Measurements from ENCODE around the gene NTF3.

Gene NTF3

DNA sequence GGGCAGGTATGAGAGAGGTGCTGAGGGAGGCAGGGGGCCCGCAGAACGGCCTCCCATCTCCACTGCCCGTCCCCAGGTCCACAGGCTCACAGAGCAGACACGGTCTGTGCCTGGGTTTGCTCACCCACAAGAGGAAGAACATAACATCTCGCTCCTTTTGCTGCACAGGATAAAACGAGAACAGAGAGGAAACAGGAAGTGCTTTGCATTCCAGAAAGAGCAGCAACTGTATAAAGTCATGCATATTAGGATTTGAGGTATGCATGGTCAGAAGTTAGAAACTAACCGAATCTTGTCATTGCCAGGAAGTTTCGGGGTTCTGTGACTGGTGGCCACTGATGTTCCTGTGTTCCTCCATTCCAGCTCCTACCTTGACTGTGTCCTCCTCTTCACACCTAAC, 25.0 kb downstream of the NTF3 start:
- no peak for DNase-seq (ENCODE audit: low read depth in 2 of 2)

GRCh38 chr12:5458229-5459050, 26.5 kb downstream of the NTF3 start:
- DNase-seq (ENCODE audit: low read depth in 2 of 2) = no peak

GRCh38 chr12:5459051-5459782, 27.3 kb downstream of the NTF3 start:
- no peak for DNase-seq (ENCODE audit: low read depth in 2 of 2)

- no peak for DNase-seq (ENCODE audit: low read depth in 2 of 2)
Measured at GRCh38 chr12:5460817-5461216, 28.9 kb downstream of the NTF3 start.

DNA sequence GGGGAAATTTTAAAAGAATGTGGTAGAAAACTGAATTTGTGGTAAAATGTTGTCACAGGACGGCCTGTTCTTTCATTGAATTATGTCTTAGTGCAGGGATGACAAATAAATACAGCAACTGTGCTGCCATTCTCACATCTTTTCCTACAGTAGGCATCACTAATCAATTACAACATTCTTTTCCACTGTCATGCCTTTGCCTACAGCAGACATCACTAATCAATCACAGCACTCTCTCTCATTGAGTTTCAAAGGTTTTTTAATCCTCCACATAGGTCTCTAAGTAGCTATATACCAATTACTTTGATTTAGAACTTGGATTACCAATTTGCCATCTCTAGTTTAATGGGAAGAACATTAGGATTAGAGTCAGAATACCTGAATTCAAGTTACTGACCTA, 30.1 kb downstream of the NTF3 start:
- no peak for DNase-seq (ENCODE audit: low read depth in 2 of 2)

- no peak for DNase-seq (ENCODE audit: low read depth in 2 of 2)
Measured at GRCh38 chr12:5464096-5464495, 32.2 kb downstream of the NTF3 start.

DNA sequence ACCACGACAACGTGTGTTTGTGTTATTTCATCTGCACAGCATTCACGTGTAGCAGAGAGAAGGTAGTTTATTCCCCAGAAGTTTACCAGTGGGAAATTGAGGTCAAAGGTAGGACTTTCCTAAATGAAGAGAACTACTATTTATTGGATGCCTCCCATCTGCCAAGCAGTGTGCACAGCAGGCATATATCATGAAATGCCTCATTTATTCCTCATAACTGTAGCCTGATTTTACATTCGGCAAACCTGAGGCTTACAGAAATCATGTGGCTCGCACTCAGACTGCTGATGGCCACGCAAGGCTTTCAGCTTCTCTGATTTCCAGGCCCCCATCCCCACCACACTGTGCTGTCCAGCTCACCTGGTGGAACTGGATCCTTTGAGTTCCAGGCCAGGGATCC, 33.5 kb downstream of the NTF3 start:
- DNase-seq (ENCODE audit: low read depth in 2 of 2) = no peak

GRCh38 chr12:5466521-5466960, 34.6 kb downstream of the NTF3 start:
- no peak for DNase-seq (ENCODE audit: low read depth in 2 of 2)

GRCh38 chr12:5467931-5468330, 36.0 kb downstream of the NTF3 start:
- no peak for DNase-seq (ENCODE audit: low read depth in 2 of 2)

DNA sequence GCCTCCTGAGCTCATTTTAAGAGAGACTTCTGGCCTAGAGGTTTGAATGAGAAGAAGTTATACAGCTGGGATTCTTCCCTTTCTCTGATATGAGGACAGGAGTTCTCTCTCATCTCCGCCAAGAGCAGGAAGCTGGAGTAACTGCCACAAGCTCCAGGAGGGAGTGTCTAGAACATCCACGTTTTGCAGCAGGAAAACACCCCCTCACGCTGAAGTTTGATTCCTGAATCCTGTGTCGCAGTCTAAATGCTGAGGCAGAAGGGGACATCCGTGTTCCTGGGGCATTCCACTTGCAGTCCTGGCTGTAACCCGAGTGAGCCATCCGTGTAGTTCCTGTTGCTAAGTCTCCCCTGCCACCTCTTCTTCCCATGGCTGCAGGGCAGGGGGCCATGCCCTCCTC, 38.3 kb downstream of the NTF3 start:
- no peak for DNase-seq (ENCODE audit: low read depth in 2 of 2)

DNA sequence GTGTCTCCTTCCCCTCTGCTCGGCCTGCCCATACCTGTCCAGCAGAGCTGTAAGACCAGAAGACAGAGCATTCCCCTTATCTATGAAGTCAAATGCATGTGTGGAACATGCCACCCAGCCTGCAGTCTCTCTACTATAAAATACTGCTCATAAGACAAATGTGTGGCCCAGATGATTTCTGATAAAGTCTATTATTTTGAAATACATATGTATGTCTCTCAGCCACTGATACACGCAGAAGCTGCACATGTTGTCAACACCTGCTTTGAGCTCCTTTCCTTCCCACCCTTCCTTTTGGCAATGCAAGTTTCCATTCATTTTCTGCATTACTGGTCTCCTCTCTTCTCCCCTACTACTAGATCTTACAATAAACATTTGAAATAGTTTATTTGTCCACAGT, 38.8 kb downstream of the NTF3 start:
- no peak for DNase-seq (ENCODE audit: low read depth in 2 of 2)

- DNase-seq (ENCODE audit: low read depth in 2 of 2) = no peak
Measured at GRCh38 chr12:5473076-5473782, 41.3 kb downstream of the NTF3 start.

DNA sequence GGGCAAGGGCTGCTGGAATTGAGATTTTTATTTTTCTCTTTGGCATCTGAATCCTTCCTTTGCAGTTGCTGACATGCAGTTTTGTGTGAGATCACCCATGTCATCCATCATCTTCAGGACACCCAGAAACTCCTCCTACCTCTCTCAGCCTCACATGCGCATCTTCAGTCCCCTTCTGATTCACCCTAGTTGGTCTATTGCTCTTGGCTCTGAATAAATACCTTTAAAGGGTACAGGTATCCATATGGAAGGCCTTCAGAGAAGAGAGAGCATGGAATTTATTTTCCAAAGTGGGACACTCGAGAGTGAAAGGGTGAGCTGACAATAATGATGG, 41.8 kb downstream of the NTF3 start:
- DNase-seq (ENCODE audit: low read depth in 2 of 2) = no peak

DNA sequence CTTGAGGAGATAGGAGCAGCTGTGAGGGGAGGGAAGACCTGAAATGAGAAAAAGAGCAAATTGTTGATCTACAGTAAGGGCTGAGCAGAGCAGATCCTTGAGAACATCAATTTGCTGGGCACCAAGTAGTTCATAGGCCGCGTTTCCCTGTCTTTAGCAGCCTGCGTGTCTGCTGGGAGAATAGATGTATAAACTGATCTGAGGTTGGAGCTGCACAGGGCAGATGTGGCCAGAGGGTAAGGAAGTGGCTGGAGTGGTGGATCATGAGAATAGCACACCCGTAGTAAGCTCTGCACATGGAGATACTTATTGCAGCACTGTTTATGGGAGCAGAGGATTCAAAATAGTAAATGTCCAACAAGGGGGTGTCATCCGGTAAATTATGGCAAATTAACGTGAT, 44.4 kb downstream of the NTF3 start:
- DNase-seq (ENCODE audit: low read depth in 2 of 2) = no peak

GRCh38 chr12:5478081-5478706, 46.3 kb downstream of the NTF3 start:
- DNase-seq (ENCODE audit: low read depth in 2 of 2) = no peak

DNA sequence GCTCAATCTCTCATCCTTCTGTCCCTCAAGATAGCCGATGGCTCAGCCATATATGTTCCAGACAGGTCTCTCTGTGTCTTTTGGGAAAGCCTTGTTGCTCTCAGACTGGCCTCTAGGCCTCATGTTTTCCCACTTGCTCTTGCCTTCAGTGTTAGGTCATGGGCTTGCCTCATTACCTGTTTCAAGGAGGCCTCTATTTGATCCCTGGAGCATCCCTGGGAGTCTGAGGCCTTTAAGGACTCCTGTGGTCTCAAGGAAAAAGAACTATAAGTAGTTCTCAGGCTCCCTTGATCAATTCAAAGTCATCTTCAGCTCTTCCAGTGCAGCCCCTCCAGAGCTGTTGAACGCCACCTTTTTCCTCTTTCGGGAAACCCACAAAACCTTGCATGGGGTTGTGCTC, 47.9 kb downstream of the NTF3 start:
- DNase-seq (ENCODE audit: low read depth in 2 of 2) = no peak

DNA sequence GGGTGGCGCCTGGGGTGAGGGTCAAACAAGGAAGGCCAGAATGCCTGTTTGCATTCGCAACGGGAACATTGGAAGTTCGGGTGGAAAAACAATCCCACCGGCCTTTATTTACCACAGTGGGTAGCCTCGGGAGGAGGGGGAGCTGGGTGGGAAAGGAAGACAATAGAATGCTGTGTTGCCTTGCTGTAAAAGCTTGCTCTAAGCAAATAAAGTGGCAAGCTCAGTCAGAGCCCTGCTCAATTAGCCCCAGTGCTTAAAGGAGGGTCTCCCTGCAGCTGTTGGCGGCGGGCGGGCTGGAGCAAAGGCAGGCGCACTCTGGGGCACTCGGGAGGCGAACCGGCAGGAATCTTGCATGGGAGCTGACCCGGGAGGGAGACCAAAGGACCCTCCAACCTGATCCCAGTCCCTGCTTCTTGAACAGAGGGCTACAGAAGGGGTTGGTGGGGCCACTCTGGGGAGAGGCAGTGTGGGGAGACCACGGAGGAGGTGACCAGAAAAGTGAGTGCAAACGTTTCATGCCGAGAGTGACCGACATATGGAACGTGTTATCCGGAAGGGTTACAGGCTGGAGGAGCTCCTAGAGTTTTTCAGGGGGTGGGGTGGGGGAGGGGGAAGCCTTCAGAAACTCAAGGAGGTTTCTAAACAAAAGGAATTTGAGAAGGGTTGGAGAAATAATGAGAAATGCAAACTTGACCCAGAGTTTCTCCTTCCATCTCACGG, 48.5 kb downstream of the NTF3 start:
- DNase-seq (ENCODE audit: low read depth in 2 of 2) = no peak

DNA sequence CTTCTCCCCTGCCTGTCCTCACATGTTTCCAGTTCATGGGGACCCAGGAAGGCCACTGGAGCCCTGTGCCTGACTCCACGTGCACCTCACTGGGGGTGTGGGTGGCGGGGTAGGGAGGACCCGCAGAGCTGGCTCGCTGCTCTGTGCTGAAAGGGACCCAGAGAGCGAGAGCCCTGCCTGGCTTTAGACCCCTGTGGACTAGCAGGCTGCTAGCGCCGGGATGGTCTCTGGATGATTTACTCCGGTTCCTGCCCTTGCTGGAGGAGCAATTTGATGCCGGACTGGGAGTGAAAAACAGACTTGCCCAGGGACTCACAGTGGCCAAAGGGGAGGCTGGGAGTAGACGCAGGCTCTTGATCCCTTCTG, 49.0 kb downstream of the NTF3 start:
- DNase-seq (ENCODE audit: low read depth in 2 of 2) = no peak

GRCh38 chr12:5481645-5482044, 49.7 kb downstream of the NTF3 start:
- no peak for DNase-seq (ENCODE audit: low read depth in 2 of 2)

GRCh38 chr12:5484426-5484825, 52.5 kb downstream of the NTF3 start:
- no peak for DNase-seq (ENCODE audit: low read depth in 2 of 2)

DNA sequence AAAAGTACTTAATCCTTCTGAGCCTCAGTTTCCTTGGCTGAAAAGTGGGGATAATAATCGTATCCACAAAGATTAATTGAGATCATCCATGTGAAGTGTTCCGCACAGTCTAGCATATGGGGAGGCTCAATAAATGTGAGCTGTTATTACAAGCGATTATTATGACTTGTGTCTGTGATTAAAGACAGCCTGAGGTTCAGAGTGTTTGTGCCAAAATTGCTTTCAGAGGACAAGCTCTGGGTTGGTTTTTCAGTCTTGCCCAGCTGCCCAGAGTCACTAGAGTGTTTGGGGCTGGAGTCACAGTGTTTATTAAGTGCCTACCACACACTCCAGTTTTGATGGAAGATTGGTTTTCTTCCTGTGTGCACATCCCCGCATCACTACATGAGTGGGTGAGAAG, 53.5 kb downstream of the NTF3 start:
- no peak for DNase-seq (ENCODE audit: low read depth in 2 of 2)

GRCh38 chr12:5487076-5487475, 55.2 kb downstream of the NTF3 start:
- DNase-seq (ENCODE audit: low read depth in 2 of 2) = no peak
